C4-2B (cell line): ENCODE data around the gene MFGE8.

Source experiments
- CTCF ChIP-seq: fragments of 450-650 bp; conservative IDR thresholded peaks from 2 replicates; pipeline ENCODE4 v1.5.1; 2017; ENCODE audit warnings: mild to moderate bottlenecking
- ZFX ChIP-seq: fragments of 450-650 bp; IDR thresholded peaks from 2 replicates; pipeline ENCODE4 v1.6.1; 2017

GRCh38 chr15:88900982-88901418 lies 12.2 kb downstream of the MFGE8 start:
- TF ChIP-seq CTCF (no peak), ZFX (no peak)
